Activated B cell treated with CpG ODN at 0.5 μM for 24 hours (primary cell): ENCODE results near the gene PHOX2A. TPM values are rescaled to one million over a fixed set of nuclear protein-coding genes. Genes with fewer than 3 reads are reported as not detected.
A peak's percentile ranks its signal among the peaks of the same experiment; 100 is the strongest.

ENCODE experiments used
- ATAC-seq: fragments of 200-7000 bp; cut with Tn5 transposase; one replicate; pipeline ENCODE4 v1.10.0; 2021; ENCODE audit warnings: low read depth, mild to moderate bottlenecking, moderate library complexity
- CTCF ChIA-PET: fragments of 350-600 bp; sonication (Branson Sonifier 250); formaldehyde crosslinking; loops from one replicate; lab custom pipeline; 2021; ENCODE audit warnings: antibody characterized with exemption; lab: Charles Lee
- POLR2A ChIA-PET: fragments of 350-600 bp; sonication (Branson Sonifier 250); formaldehyde crosslinking; loops from one replicate; lab custom pipeline; 2021; ENCODE audit warnings: antibody characterized with exemption; lab: Charles Lee
- DNase-seq: peaks from one replicate; pipeline ENCODE4 v3.0.0; 2022
- H3K27ac Mint-ChIP-seq: one replicate; pipeline ENCODE4 v1.8.0; 2020; ENCODE audit warnings: mixed read lengths
- H3K27me3 Mint-ChIP-seq: one replicate; pipeline ENCODE4 v1.8.0; 2021; ENCODE audit warnings: mixed read lengths
- H3K36me3 Mint-ChIP-seq: one replicate; pipeline ENCODE4 v1.8.0; 2021; ENCODE audit warnings: low read depth, mixed read lengths
- H3K4me1 Mint-ChIP-seq: one replicate; pipeline ENCODE4 v1.8.0; 2021; ENCODE audit warnings: mixed read lengths
- H3K4me3 Mint-ChIP-seq: one replicate; pipeline ENCODE4 v1.8.0; 2020; ENCODE audit warnings: mild to moderate bottlenecking, mixed read lengths
- H3K9me3 Mint-ChIP-seq: one replicate; pipeline ENCODE4 v1.8.0; 2020; ENCODE audit warnings: mixed read lengths
- CTCF ChIP-seq: fragments of 200-600 bp; IDR thresholded peaks from one replicate; pipeline ENCODE4 v1.8.0; 2022; ENCODE audit warnings: antibody characterized with exemption, mild to moderate bottlenecking
- intact Hi-C: fragments of 100-400 bp; cut with micrococcal nuclease; formaldehyde crosslinking; loops from one replicate; pipeline ENCODE4 v1.15.1; 2024
- total RNA-seq: library from RNA; stranded (reverse); gene quantifications from 2 replicates; pipeline ENCODE4 v1.2.3, GENCODE V29; 2022

The PHOX2A gene
- total RNA-seq, 1 donor from 2014 or later: not detected

GRCh38 chr11:72235351-72236057 lies 8.5 kb downstream of the PHOX2A start:
- ChIA-PET CTCF (interaction anchor here (0.8 to 1.5 kb wide), 3 partner anchors 14 to 179 kb away, joined by 3 to 4 read pairs (median 3); no protein-coding TSS in a partner anchor), POLR2A (interaction anchor here (0.6 to 3.3 kb wide), 2 partner anchors 11 to 32 kb away, joined by 3 to 21 read pairs; partner anchors contain the start of gene INPPL1)
- H3K9me3 Mint-ChIP-seq: no peaks in the 10 kb centered on the region
- H3K27me3 Mint-ChIP-seq: peaks cover 9% of the 10 kb centered on the region
- peaks cover 33% of the 10 kb centered on the region for H3K4me1 Mint-ChIP-seq
- peaks cover 66% of the 10 kb centered on the region for H3K36me3 Mint-ChIP-seq
- intact Hi-C loops: no loop called here
- TF ChIP-seq CTCF: no peak
- H3K4me3 Mint-ChIP-seq: no peak overlapping the region
- no peak for ATAC-seq
- no peak for DNase-seq
- H3K27ac Mint-ChIP-seq: no peak overlapping the region

GRCh38 chr11:72234920-72235319 lies 9.1 kb downstream of the PHOX2A start:
- Mint-ChIP-seq H3K27ac (peak overlapping the region; percentile 73), H3K4me3 (no peak overlapping the region), H3K36me3 (peaks cover 72% of the 10 kb centered on the region), H3K27me3 (peaks cover 6% of the 10 kb centered on the region), H3K4me1 (peaks cover 29% of the 10 kb centered on the region), H3K9me3 (no peaks in the 10 kb centered on the region)
- ATAC-seq (no peak), DNase-seq (no peak)
- CTCF ChIA-PET: no interaction called here
- TF ChIP-seq CTCF: no peak
- POLR2A ChIA-PET: interaction anchor here (0.6 to 1.3 kb wide), 3 partner anchors 9 to 122 kb away, joined by 3 to 7 read pairs (median 3); no protein-coding TSS in a partner anchor
- intact Hi-C loops: loop anchor here (1.0 kb wide), 1 partner anchor 52 kb away; no protein-coding TSS in a partner anchor

GRCh38 chr11:72234514-72234830 lies 9.5 kb downstream of the PHOX2A start:
- Mint-ChIP-seq H3K36me3 (peaks cover 77% of the 10 kb centered on the region), H3K4me1 (peaks cover 27% of the 10 kb centered on the region), H3K9me3 (no peaks in the 10 kb centered on the region), H3K27me3 (peaks cover 6% of the 10 kb centered on the region), H3K27ac (peak overlapping the region; percentile 73), H3K4me3 (no peak overlapping the region)
- no peak for TF ChIP-seq CTCF
- DNase-seq (no peak), ATAC-seq (peak; percentile 23)
- POLR2A ChIA-PET: interaction anchor here (0.6 to 1.3 kb wide), 2 partner anchors 9 to 121 kb away, joined by 3 to 7 read pairs; no protein-coding TSS in a partner anchor
- CTCF ChIA-PET: no interaction called here
- intact Hi-C loops: loop anchor here (1.0 kb wide), 1 partner anchor 51 kb away; no protein-coding TSS in a partner anchor

- Mint-ChIP-seq H3K27me3 (peaks cover 2% of the 10 kb centered on the region), H3K4me3 (no peak overlapping the region), H3K4me1 (peaks cover 23% of the 10 kb centered on the region), H3K36me3 (peaks cover 82% of the 10 kb centered on the region), H3K9me3 (no peaks in the 10 kb centered on the region), H3K27ac (peak overlapping the region; percentile 73)
- ATAC-seq (no peak), DNase-seq (no peak)
- ChIA-PET CTCF (no interaction called here), POLR2A (interaction anchor here (0.6 to 1.3 kb wide), 2 partner anchors 8 to 121 kb away, joined by 3 to 7 read pairs; no protein-coding TSS in a partner anchor)
- intact Hi-C loops: loop anchor here (1.0 kb wide), 1 partner anchor 51 kb away; no protein-coding TSS in a partner anchor
- no peak for TF ChIP-seq CTCF
Observed at GRCh38 chr11:72233773-72234513, 10.0 kb downstream of the PHOX2A start.
